Activated naive CD8-positive, alpha-beta T cell treated with anti-CD3 and anti-CD28 coated beads, Interleukin-2, amount 50 U/mL, for 24 hours (primary cell): Measurements from ENCODE around the gene SIGLEC6.

Experiments
- ATAC-seq: fragments of 150-1000 bp; cut with Tn5 transposase; one replicate; pipeline ENCODE4 v1.10.0; 2021
- DNase-seq: peaks from one replicate; pipeline ENCODE4 v3.0.0; 2021
- H3K27ac Mint-ChIP-seq: one replicate; pipeline ENCODE4 v1.8.0; 2021; ENCODE audit warnings: mild to moderate bottlenecking, mixed read lengths
- H3K27me3 Mint-ChIP-seq: one replicate; pipeline ENCODE4 v1.8.0; 2021; ENCODE audit warnings: mixed read lengths
- H3K36me3 Mint-ChIP-seq: one replicate; pipeline ENCODE4 v1.8.0; 2021; ENCODE audit warnings: low read depth, mixed read lengths
- H3K4me1 Mint-ChIP-seq: one replicate; pipeline ENCODE4 v1.8.0; 2021; ENCODE audit warnings: mixed read lengths
- H3K4me3 Mint-ChIP-seq: one replicate; pipeline ENCODE4 v1.8.0; 2021; ENCODE audit warnings: mild to moderate bottlenecking, moderate library complexity, mixed read lengths
- H3K9me3 Mint-ChIP-seq: one replicate; pipeline ENCODE4 v1.8.0; 2021; ENCODE audit warnings: mixed read lengths

Gene SIGLEC6

DNA sequence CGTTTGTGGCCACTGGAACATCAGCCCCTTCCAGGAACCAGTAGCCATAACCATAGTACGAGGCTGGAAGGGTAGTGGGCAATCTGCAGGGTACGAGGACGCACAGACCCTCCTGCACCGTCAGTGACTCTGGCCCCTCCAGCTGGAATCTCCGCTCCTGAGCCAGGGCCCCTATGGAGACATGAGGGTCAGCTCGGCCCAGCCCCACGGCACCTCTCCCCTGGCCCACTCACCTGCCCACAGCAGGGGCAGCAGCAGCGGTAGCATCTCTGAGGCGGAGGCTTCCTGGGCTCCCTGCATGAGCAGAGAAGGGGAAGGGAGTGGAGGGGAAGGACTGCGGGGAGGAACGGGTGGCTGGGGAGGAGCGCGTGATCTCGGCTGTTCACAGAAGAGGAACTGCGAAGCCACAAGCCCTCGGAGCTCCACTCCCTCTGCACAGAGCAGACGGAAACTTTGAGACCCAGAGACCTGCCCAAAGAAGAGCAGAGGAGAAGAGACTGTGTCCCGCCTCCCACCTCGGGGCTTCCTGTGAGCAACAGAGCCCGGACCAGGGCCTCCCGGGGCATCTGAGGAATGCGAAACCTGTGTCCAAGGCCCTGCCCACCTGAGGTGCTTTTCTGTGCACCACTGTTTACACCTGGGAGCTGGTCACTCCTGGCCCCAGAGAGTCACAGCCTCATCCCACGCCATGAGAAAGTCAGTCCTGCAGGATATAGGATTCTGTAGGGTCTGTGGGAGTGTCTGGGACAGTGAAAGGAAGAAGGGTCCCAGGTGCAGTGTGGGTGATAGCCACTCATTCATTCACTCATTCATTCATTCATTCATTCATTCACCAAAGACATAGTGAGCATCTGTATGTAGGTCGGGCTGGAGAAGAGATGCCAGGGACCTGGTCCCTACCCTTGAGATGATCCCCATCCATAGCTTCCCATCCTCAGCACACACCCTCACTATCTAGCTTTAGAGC, at the start of gene SIGLEC6:
TSS of gene SIGLEC6 (minus strand) at position 322 of the 967 bp plus-strand sequence. CDS start at position 300, 22 bp downstream.
- Mint-ChIP-seq H3K27me3 (peaks cover 57% of the 10 kb centered on the region), H3K4me1 (peaks cover 8% of the 10 kb centered on the region), H3K9me3 (no peaks in the 10 kb centered on the region), H3K27ac (no peak within 1 kb of the TSS), H3K36me3 (no peaks in the 10 kb centered on the region), H3K4me3 (no peak within 1 kb of the TSS)
- DNase-seq (peak; percentile 31), ATAC-seq (peak; percentile 91)

DNA sequence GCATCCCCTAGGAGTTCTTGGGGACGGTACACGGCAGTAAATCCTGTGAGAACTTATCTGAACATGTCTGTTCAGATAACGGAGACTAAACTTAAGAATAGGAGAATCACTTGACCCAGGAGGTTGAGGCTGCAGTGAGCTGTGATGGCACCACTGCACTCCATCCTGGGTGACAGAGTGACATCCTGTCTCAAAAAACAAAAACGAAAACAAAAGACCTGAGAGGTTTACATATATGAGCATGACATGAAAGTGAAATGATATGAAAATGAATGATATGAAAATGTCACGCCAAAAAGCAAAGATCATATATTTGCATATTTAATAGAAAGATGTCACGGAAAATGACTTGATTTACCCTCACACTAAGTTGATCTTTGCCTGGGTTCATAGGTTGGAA, 45.4 kb upstream of the SIGLEC6 start:
- no peak overlapping the region for H3K4me3 Mint-ChIP-seq
- no peak overlapping the region for H3K27ac Mint-ChIP-seq
- H3K36me3 Mint-ChIP-seq: peaks cover 70% of the 10 kb centered on the region
- H3K4me1 Mint-ChIP-seq: peaks cover 25% of the 10 kb centered on the region
- no peak for ATAC-seq
- DNase-seq: no peak
- no peaks in the 10 kb centered on the region for H3K9me3 Mint-ChIP-seq
- no peaks in the 10 kb centered on the region for H3K27me3 Mint-ChIP-seq

DNA sequence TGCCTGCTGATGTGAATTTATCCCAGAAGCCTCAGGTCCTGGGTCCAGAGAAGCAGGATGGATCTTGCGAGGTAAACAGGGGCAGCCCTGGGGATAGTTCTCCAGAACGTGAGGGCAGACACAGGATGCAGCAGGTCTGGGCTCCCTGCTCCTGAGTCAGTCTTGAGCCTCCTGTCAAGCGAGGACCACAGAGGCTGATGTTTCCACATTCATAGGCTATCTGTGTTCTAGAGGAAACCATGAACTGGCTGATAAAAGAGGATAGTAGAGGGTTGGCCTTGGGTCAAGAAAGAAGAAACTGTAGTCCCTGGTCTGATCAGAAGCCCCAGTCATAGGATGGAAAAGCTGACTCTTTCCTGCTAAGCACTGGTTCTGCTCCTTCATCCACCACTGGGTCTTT, 41.9 kb upstream of the SIGLEC6 start:
- Mint-ChIP-seq H3K36me3 (peaks cover 45% of the 10 kb centered on the region), H3K27me3 (peaks cover 1% of the 10 kb centered on the region), H3K4me3 (no peak overlapping the region), H3K4me1 (peaks cover 42% of the 10 kb centered on the region), H3K9me3 (no peaks in the 10 kb centered on the region), H3K27ac (no peak overlapping the region)
- ATAC-seq (no peak), DNase-seq (no peak)

GRCh38 chr19:51572908-51573307, 41.4 kb upstream of the SIGLEC6 start:
- Mint-ChIP-seq H3K36me3 (peaks cover 43% of the 10 kb centered on the region), H3K27me3 (peaks cover 4% of the 10 kb centered on the region), H3K4me3 (no peak overlapping the region), H3K4me1 (peaks cover 42% of the 10 kb centered on the region), H3K9me3 (no peaks in the 10 kb centered on the region), H3K27ac (no peak overlapping the region)
- DNase-seq (no peak), ATAC-seq (no peak)

- peak overlapping the region; percentile 90 for H3K4me3 Mint-ChIP-seq
These were observed 40.9 kb upstream of the SIGLEC6 start for GRCh38 chr19:51572410-51572809.

DNA sequence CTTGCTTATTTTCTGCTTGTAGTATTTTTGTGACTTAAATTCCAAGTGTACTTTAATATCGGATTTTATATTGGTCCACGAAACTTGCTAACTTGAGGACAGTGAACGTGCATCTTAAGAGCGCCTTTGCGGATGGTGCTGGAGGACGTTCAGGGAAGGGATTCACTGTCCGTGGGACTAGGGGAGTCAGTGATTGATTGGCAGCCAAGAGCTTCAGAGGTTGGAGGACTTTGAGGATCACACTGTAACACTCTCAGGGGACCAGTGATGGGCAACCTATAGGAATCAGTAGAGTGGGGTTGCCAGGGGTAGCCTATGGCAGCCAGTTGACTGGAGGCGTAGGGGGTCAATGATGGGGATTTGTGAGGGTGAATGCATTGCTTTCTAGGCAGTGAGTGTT, 40.1 kb upstream of the SIGLEC6 start:
- peak overlapping the region; percentile 90 for H3K27ac Mint-ChIP-seq
- H3K36me3 Mint-ChIP-seq: peaks cover 32% of the 10 kb centered on the region
- H3K9me3 Mint-ChIP-seq: no peaks in the 10 kb centered on the region
- H3K27me3 Mint-ChIP-seq: peaks cover 6% of the 10 kb centered on the region
- no peak for ATAC-seq
- no peak for DNase-seq
- peaks cover 34% of the 10 kb centered on the region for H3K4me1 Mint-ChIP-seq
- peak overlapping the region; percentile 90 for H3K4me3 Mint-ChIP-seq

More at GRCh38 chr19:51572410-51572809, 40.9 kb upstream of the SIGLEC6 start:
- ATAC-seq (no peak), DNase-seq (no peak)
- peaks cover 4% of the 10 kb centered on the region for H3K27me3 Mint-ChIP-seq
- H3K27ac Mint-ChIP-seq: no peak overlapping the region
- peaks cover 42% of the 10 kb centered on the region for H3K4me1 Mint-ChIP-seq
- H3K36me3 Mint-ChIP-seq: peaks cover 40% of the 10 kb centered on the region
- no peaks in the 10 kb centered on the region for H3K9me3 Mint-ChIP-seq

- Mint-ChIP-seq H3K27me3 (peaks cover 8% of the 10 kb centered on the region), H3K4me3 (peak within 1 kb of the TSS; percentile 90), H3K27ac (peak within 1 kb of the TSS; percentile 90), H3K9me3 (no peaks in the 10 kb centered on the region), H3K4me1 (peaks cover 33% of the 10 kb centered on the region), H3K36me3 (peaks cover 33% of the 10 kb centered on the region)
- peak; percentile 89 for ATAC-seq
- peak; percentile 90 for DNase-seq
These were observed 39.6 kb upstream of the SIGLEC6 start, which contains the start of gene ZNF175 for GRCh38 chr19:51570962-51571575. Gene ZNF175, plus strand, starts transcription at chr19:51571283. Its CDS starts 2,047 bp downstream, at chr19:51573330.

GRCh38 chr19:51568456-51568855, 37.0 kb upstream of the SIGLEC6 start:
- ATAC-seq (no peak), DNase-seq (no peak)
- H3K27ac Mint-ChIP-seq: no peak overlapping the region
- H3K27me3 Mint-ChIP-seq: peaks cover 16% of the 10 kb centered on the region
- H3K36me3 Mint-ChIP-seq: peaks cover 15% of the 10 kb centered on the region
- H3K9me3 Mint-ChIP-seq: no peaks in the 10 kb centered on the region
- H3K4me1 Mint-ChIP-seq: peaks cover 32% of the 10 kb centered on the region
- H3K4me3 Mint-ChIP-seq: no peak overlapping the region

DNA sequence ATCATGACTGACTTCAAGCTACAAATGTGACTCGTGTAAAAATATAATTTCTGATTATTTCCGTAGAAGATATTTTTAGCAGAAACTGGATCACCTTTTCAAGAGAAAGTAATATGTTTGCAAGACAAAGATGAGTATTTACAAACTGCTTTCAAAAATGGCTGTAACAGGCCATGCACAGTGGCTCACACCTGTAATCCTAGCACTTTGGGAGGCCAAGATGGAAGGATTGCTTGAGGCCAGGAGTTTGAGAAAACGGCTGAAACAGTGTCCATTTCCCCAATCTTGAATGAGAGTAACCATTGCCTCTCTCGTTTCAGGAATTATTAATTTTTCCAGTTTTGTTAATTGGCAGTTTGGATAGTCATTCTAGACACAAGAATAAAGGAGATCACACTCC, 36.1 kb upstream of the SIGLEC6 start:
- no peaks in the 10 kb centered on the region for H3K9me3 Mint-ChIP-seq
- H3K4me3 Mint-ChIP-seq: no peak overlapping the region
- no peak overlapping the region for H3K27ac Mint-ChIP-seq
- ATAC-seq (no peak), DNase-seq (no peak)
- peaks cover 24% of the 10 kb centered on the region for H3K4me1 Mint-ChIP-seq
- peaks cover 21% of the 10 kb centered on the region for H3K27me3 Mint-ChIP-seq
- H3K36me3 Mint-ChIP-seq: peaks cover 9% of the 10 kb centered on the region

DNA sequence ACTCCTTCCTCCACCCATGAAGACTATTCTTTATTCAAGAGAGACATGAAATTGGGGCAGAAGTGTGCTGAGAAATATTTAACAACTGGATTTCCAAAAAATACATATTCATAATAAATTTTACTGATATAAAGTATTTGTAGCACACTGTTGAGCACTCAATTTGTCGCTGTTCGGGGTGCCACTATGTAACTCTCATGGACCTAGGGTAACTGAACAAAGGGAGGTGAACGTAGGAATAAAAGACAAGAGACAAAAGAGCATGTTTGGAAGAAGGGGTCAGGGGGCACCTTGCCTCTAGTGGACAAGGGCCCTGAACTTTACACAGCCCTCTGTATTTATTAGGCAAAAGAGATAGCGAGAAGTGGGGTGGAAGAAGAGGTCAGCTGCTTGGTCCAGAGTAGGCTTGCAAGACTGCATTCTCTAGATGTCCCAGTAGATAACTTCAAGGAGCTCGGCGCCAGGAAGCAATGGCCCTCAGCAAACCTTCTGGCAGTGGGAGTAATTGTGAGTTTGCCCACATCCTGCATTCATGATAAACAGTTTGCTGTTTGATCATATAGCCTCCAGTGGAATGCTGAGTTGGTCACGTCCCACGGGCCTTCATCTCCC, 35.1 kb upstream of the SIGLEC6 start:
- no peaks in the 10 kb centered on the region for H3K9me3 Mint-ChIP-seq
- no peak overlapping the region for H3K4me3 Mint-ChIP-seq
- no peak for DNase-seq
- H3K4me1 Mint-ChIP-seq: peaks cover 14% of the 10 kb centered on the region
- ATAC-seq: no peak
- peaks cover 25% of the 10 kb centered on the region for H3K27me3 Mint-ChIP-seq
- peaks cover 4% of the 10 kb centered on the region for H3K36me3 Mint-ChIP-seq
- H3K27ac Mint-ChIP-seq: no peak overlapping the region

DNA sequence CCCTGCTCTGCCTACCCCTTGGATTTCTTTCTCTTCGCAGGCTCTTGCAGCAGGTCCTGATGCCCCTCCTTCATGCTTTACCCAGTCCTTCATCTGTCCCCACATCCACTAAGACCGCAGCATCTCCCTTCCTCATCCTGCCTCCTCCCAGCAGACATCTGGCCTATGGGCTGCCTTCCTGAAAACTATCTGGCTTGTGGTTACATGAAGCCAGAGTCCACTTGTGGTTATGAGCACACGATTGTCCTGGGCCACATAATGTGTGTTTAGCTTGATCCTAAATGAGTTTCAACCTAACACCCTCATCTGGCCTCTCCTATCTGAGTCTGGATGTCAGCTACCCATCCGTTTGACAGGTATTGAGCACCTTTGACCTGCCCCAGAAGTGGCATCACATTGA, 34.1 kb upstream of the SIGLEC6 start:
- Mint-ChIP-seq H3K4me1 (peaks cover 6% of the 10 kb centered on the region), H3K9me3 (no peaks in the 10 kb centered on the region), H3K27me3 (peaks cover 30% of the 10 kb centered on the region), H3K4me3 (no peak overlapping the region), H3K27ac (no peak overlapping the region), H3K36me3 (peaks cover 2% of the 10 kb centered on the region)
- DNase-seq: no peak
- no peak for ATAC-seq

GRCh38 chr19:51564791-51565190, 33.3 kb upstream of the SIGLEC6 start:
- peaks cover under 1% of the 10 kb centered on the region for H3K4me1 Mint-ChIP-seq
- H3K27me3 Mint-ChIP-seq: peaks cover 36% of the 10 kb centered on the region
- ATAC-seq (no peak), DNase-seq (no peak)
- H3K4me3 Mint-ChIP-seq: no peak overlapping the region
- no peak overlapping the region for H3K27ac Mint-ChIP-seq
- H3K9me3 Mint-ChIP-seq: no peaks in the 10 kb centered on the region
- H3K36me3 Mint-ChIP-seq: peaks cover 2% of the 10 kb centered on the region

DNA sequence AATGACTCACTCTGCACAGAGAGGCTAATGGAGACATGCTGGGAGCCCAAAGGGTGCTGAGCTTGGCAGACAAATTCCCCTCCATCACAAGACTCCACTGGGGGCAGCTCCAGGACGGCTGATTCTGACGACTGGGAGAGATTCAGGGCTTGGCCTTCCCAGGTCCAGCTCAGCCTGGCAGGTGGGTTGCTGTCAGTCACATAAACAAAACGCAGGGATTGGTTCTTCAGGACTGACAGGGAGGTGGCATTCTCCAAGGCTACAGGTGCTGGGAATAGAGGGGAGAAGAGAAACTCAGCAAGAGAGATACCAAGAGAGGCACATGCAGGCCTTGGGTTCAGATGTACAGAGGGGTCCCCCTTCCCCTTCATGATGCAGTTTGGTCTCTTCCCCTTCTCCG, 28.9 kb upstream of the SIGLEC6 start:
- H3K36me3 Mint-ChIP-seq: no peaks in the 10 kb centered on the region
- no peaks in the 10 kb centered on the region for H3K4me1 Mint-ChIP-seq
- no peak overlapping the region for H3K27ac Mint-ChIP-seq
- no peak for ATAC-seq
- peaks cover 55% of the 10 kb centered on the region for H3K27me3 Mint-ChIP-seq
- no peaks in the 10 kb centered on the region for H3K9me3 Mint-ChIP-seq
- no peak for DNase-seq
- H3K4me3 Mint-ChIP-seq: no peak overlapping the region

DNA sequence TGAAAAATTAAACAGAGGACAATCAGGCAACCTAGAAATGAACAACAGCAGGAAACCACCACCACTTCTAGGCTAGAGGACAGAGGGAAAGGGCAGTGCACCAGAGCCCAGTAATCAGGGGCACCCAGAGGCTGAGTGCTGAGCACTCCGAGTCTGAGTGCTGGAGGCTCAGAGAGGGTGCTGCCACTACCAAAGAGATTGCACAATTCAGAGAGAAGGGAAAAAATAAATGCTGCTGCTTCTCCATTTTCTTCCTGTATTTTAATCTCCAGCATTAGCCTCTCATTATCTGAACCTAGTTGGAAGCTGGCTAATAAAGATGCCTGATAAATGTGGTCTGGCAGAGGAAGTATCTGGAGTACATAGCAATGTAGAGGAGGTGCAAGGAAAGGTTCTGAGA, 27.8 kb upstream of the SIGLEC6 start:
- H3K4me1 Mint-ChIP-seq: no peaks in the 10 kb centered on the region
- DNase-seq (no peak), ATAC-seq (no peak)
- H3K9me3 Mint-ChIP-seq: no peaks in the 10 kb centered on the region
- peaks cover 59% of the 10 kb centered on the region for H3K27me3 Mint-ChIP-seq
- no peak overlapping the region for H3K27ac Mint-ChIP-seq
- no peaks in the 10 kb centered on the region for H3K36me3 Mint-ChIP-seq
- no peak overlapping the region for H3K4me3 Mint-ChIP-seq
